ENCODE measurements around the gene NFATC2IP.
"Not testable (repeated sequence)": the region's sequence is repeated elsewhere in the genome, so short reads cannot be mapped to it uniquely, and the experiment has no call there.

Gene NFATC2IP

GRCh38 chr16:28986046-28986445 is 35.3 kb downstream of the NFATC2IP start:
- no peak for TF ChIP-seq ZNF274 (IDR thresholded peaks at IDR 0.05; ENCODE audit: low read depth, low read length)
- no peak overlapping the region for H3K4me3 ChIP-seq (ENCODE audit: low read length)

GRCh38 chr16:28986492-28986891 is 35.8 kb downstream of the NFATC2IP start:
- H3K4me3 ChIP-seq (ENCODE audit: low read length) = no peak overlapping the region
- no peak for TF ChIP-seq ZNF274 (IDR thresholded peaks at IDR 0.05; ENCODE audit: low read depth, low read length)

- TF ChIP-seq ZNF274 (IDR thresholded peaks at IDR 0.05; ENCODE audit: low read depth, low read length) = no peak
- no peak overlapping the region for H3K4me3 ChIP-seq (ENCODE audit: low read length)
Observed at GRCh38 chr16:28987170-28987853, 36.6 kb downstream of the NFATC2IP start.

GRCh38 chr16:28989363-28989762 is 38.6 kb downstream of the NFATC2IP start:
- no peak overlapping the region for H3K4me3 ChIP-seq (ENCODE audit: low read length)
- no peak for TF ChIP-seq ZNF274 (IDR thresholded peaks at IDR 0.05; ENCODE audit: low read depth, low read length)

GRCh38 chr16:28990375-28991040 is 39.8 kb downstream of the NFATC2IP start:
- no peak for TF ChIP-seq ZNF274 (IDR thresholded peaks at IDR 0.05; ENCODE audit: low read depth, low read length)
- H3K4me3 ChIP-seq (ENCODE audit: low read length) = no peak overlapping the region

- no peak for TF ChIP-seq ZNF274 (IDR thresholded peaks at IDR 0.05; ENCODE audit: low read depth, low read length)
- H3K4me3 ChIP-seq (ENCODE audit: low read length) = no peak overlapping the region
Observed at GRCh38 chr16:28991687-28992086, 41.0 kb downstream of the NFATC2IP start.

GRCh38 chr16:28992496-28992895 is 41.8 kb downstream of the NFATC2IP start:
- H3K4me3 ChIP-seq (ENCODE audit: low read length) = no peak overlapping the region
- no peak for TF ChIP-seq ZNF274 (IDR thresholded peaks at IDR 0.05; ENCODE audit: low read depth, low read length)

GRCh38 chr16:28998837-28999236 is 48.1 kb downstream of the NFATC2IP start:
- H3K4me3 ChIP-seq (ENCODE audit: low read length) = no peak overlapping the region
- no peak for TF ChIP-seq ZNF274 (IDR thresholded peaks at IDR 0.05; ENCODE audit: low read depth, low read length)

GRCh38 chr16:28999577-28999976 is 48.8 kb downstream of the NFATC2IP start:
- no peak for TF ChIP-seq ZNF274 (IDR thresholded peaks at IDR 0.05; ENCODE audit: low read depth, low read length)
- H3K4me3 ChIP-seq (ENCODE audit: low read length) = no peak overlapping the region

- no peak for TF ChIP-seq ZNF274 (IDR thresholded peaks at IDR 0.05; ENCODE audit: low read depth, low read length)
Observed at GRCh38 chr16:29000019-29000418, 49.3 kb downstream of the NFATC2IP start.

GRCh38 chr16:29004496-29005139 is 53.9 kb downstream of the NFATC2IP start:
- not testable (repeated sequence) for H3K4me3 ChIP-seq (ENCODE audit: low read length)

More at GRCh38 chr16:29000019-29000418, 49.3 kb downstream of the NFATC2IP start:
- H3K4me3 ChIP-seq (ENCODE audit: low read length) = no peak overlapping the region

- TF ChIP-seq ZNF274 (IDR thresholded peaks at IDR 0.05; ENCODE audit: low read depth, low read length) = no peak
- H3K4me3 ChIP-seq (ENCODE audit: low read length) = no peak overlapping the region
Observed at GRCh38 chr16:29007730-29008593, 57.2 kb downstream of the NFATC2IP start.

- no peak overlapping the region for H3K4me3 ChIP-seq (ENCODE audit: low read length)
- no peak for TF ChIP-seq ZNF274 (IDR thresholded peaks at IDR 0.05; ENCODE audit: low read depth, low read length)
Observed at GRCh38 chr16:29009050-29009837, 58.5 kb downstream of the NFATC2IP start.

- no peak for TF ChIP-seq ZNF274 (IDR thresholded peaks at IDR 0.05; ENCODE audit: low read depth, low read length)
- no peak overlapping the region for H3K4me3 ChIP-seq (ENCODE audit: low read length)
Observed at GRCh38 chr16:29009838-29010166, 59.1 kb downstream of the NFATC2IP start.

Data from GM08714 (cell line).